ENCODE data around the gene PLK4.

GRCh38 chr4:127922226-127922625, 41.5 kb downstream of the PLK4 start:
- TF ChIP-seq CTCF (conservative IDR thresholded peaks at IDR 0.05 in 1 of 2, IDR thresholded peaks at IDR 0.05 in 1 of 2; ENCODE audit: extremely low read depth in 1 of 2, insufficient read depth in 1 of 2, low read depth in 1 of 2, low read length in 2 of 2) (no peak), EZH2 (IDR thresholded peaks at IDR 0.05; ENCODE audit: borderline replicate concordance, low read length) (no peak)

All from mammary epithelial cell (primary cell).